Neural progenitor cell (in vitro differentiated cells): ENCODE measurements around the gene HOGA1. TPM values are rescaled to one million over a fixed set of nuclear protein-coding genes. Genes with fewer than 3 reads are reported as not detected.
"Not testable (repeated sequence)": the region's sequence is repeated elsewhere in the genome, so short reads cannot be mapped to it uniquely, and the experiment has no call there.

Source experiments
- DNase-seq: peaks from one replicate; pipeline ENCODE4 v3.0.0-alpha.2; 2016; ENCODE audit warnings: low spot score
- H2AFZ ChIP-seq: fragments of 200-600 bp; sonication (generic); replicated peaks from 2 replicates; pipeline ENCODE4 v1.6.1; 2016; ENCODE audit warnings: antibody characterized with exemption
- H3F3A ChIP-seq: fragments of 200-600 bp; sonication (generic); 2 replicates; pipeline ENCODE4 v1.6.1; 2016; ENCODE audit warnings: antibody characterized with exemption, low read depth
- H3K27ac ChIP-seq: fragments of 200-600 bp; sonication (generic); 2 replicates; pipeline ENCODE4 v1.5.1; 2016; ENCODE audit warnings: mild to moderate bottlenecking
- H3K27me3 ChIP-seq: fragments of 200-600 bp; sonication (generic); 2 replicates; pipeline ENCODE4 v1.6.1; 2016; ENCODE audit warnings: mild to moderate bottlenecking, moderate library complexity
- H3K36me3 ChIP-seq: fragments of 200-600 bp; sonication (generic); 2 replicates; pipeline ENCODE4 v1.5.1; 2016
- H3K4me1 ChIP-seq: fragments of 200-600 bp; sonication (generic); 2 replicates; pipeline ENCODE4 v1.6.1; 2016; ENCODE audit warnings: mixed run types
- H3K4me2 ChIP-seq: fragments of 200-600 bp; sonication (generic); 2 replicates; pipeline ENCODE4 v1.6.1; 2016
- H3K4me3 ChIP-seq: fragments of 200-600 bp; sonication (generic); 2 replicates; pipeline ENCODE4 v1.5.1; 2016
- H3K79me2 ChIP-seq: fragments of 200-600 bp; sonication (generic); 2 replicates; pipeline ENCODE4 v1.6.1; 2016; ENCODE audit warnings: low read depth
- H3K9ac ChIP-seq: fragments of 200-600 bp; sonication (generic); 2 replicates; pipeline ENCODE4 v1.6.1; 2016
- H3K9me3 ChIP-seq: fragments of 200-600 bp; sonication (generic); 2 replicates; pipeline ENCODE4 v1.5.1; 2016; ENCODE audit warnings: low read depth
- H4K20me1 ChIP-seq: fragments of 200-600 bp; sonication (generic); 2 replicates; pipeline ENCODE4 v1.6.1; 2016; ENCODE audit warnings: low read depth
- H3K27ac Mint-ChIP-seq: 3 replicates; pipeline ENCODE4 v1.8.0; 2021; ENCODE audit warnings: mixed read lengths
- H3K27me3 Mint-ChIP-seq: 2 replicates; pipeline ENCODE4 v1.8.0; 2022; ENCODE audit warnings: low read depth, mild to moderate bottlenecking, inconsistent platforms, moderate library complexity, mixed read lengths; ENCODE audit not compliant: insufficient read depth
- H3K36me3 Mint-ChIP-seq: 3 replicates; pipeline ENCODE4 v1.8.0; 2021; ENCODE audit warnings: mixed read lengths
- H3K4me1 Mint-ChIP-seq: 3 replicates; pipeline ENCODE4 v1.8.0; 2021; ENCODE audit warnings: mixed read lengths
- H3K4me3 Mint-ChIP-seq: 3 replicates; pipeline ENCODE4 v1.8.0; 2021; ENCODE audit warnings: mild to moderate bottlenecking, moderate library complexity, mixed read lengths
- H3K9me3 Mint-ChIP-seq: 3 replicates; pipeline ENCODE4 v1.8.0; 2020; ENCODE audit warnings: mixed read lengths
- CTCF ChIP-seq: fragments of 200-600 bp; sonication (generic); IDR thresholded peaks from 2 replicates; pipeline ENCODE4 v1.5.1; 2017; ENCODE audit warnings: antibody characterized with exemption, mild to moderate bottlenecking
- EZH2 ChIP-seq: fragments of 200-600 bp; sonication (generic); IDR thresholded peaks from 2 replicates; pipeline ENCODE4 v1.6.1; 2017; ENCODE audit warnings: antibody characterized with exemption, mild to moderate bottlenecking, moderate library complexity
- EZH2phosphoT487 ChIP-seq: fragments of 200-600 bp; sonication (generic); IDR thresholded peaks from 2 replicates; pipeline ENCODE4 v1.6.1; 2017; ENCODE audit warnings: antibody characterized with exemption
- total RNA-seq: library from RNA; depleted of rRNA; stranded (reverse); fragments of >200 nt; gene quantifications from 2 replicates; pipeline ENCODE4 v1.2.3, GENCODE V29; 2015; ENCODE audit warnings: low replicate concordance

Gene HOGA1
- total RNA-seq, 1 donor from 2014 or later = 0.17 TPM

- Histone ChIP-seq H3F3A (peaks cover 32% of the 10 kb centered on the region), H3K4me1 (peaks cover 39% of the 10 kb centered on the region), H3K36me3 (no peaks in the 10 kb centered on the region), H2AFZ (no peak overlapping the region), H3K9me3 (no peaks in the 10 kb centered on the region), H3K27ac (no peak overlapping the region), H3K4me2 (no peak overlapping the region), H3K27me3 (no peaks in the 10 kb centered on the region), H4K20me1 (no peaks in the 10 kb centered on the region), H3K9ac (no peak overlapping the region), H3K79me2 (no peaks in the 10 kb centered on the region), H3K4me3 (no peak overlapping the region)
- Mint-ChIP-seq H3K27ac (no peak overlapping the region), H3K4me3 (no peak overlapping the region), H3K36me3 (no peaks in the 10 kb centered on the region), H3K9me3 (peaks cover 8% of the 10 kb centered on the region), H3K4me1 (peaks cover 54% of the 10 kb centered on the region), H3K27me3 (peaks cover 6% of the 10 kb centered on the region)
- DNase-seq = no peak
- no peak for TF ChIP-seq EZH2phosphoT487
- TF ChIP-seq EZH2 = no peak
- TF ChIP-seq CTCF = no peak
Measured at GRCh38 chr10:97551271-97551670, 32.9 kb upstream of the HOGA1 start.

DNA sequence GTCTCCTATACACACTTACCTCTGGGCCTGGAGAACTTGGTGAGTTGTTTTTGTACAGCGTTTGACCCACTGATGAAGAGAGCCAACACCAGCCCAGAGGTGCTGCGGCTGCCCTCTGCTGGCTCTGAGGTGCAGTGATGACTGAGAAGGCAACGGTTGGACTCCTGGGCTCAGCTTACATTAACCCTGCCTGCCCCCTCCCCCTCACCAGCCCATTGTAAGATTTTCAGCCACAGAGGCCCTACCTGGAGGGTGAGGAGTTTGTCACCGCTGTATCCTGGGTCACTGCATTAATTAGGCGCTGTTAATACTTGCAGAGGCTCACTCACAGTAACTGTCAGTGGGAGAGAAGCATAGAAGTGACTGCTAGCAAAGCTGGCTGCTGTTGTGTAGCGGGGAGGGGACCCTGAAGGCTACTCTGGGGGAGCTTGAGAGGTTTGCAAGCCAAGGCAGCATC, 30.6 kb upstream of the HOGA1 start:
- Histone ChIP-seq H3K4me2 (peak overlapping the region; percentile 70), H3K9ac (no peak overlapping the region), H3K4me3 (no peak overlapping the region), H3K27me3 (no peaks in the 10 kb centered on the region), H3K9me3 (no peaks in the 10 kb centered on the region), H3K36me3 (no peaks in the 10 kb centered on the region), H3F3A (peaks cover 32% of the 10 kb centered on the region), H3K4me1 (peaks cover 35% of the 10 kb centered on the region), H4K20me1 (no peaks in the 10 kb centered on the region), H3K27ac (no peak overlapping the region), H2AFZ (peak overlapping the region; percentile 54), H3K79me2 (no peaks in the 10 kb centered on the region)
- DNase-seq = peak; percentile 88
- Mint-ChIP-seq H3K4me1 (peaks cover 33% of the 10 kb centered on the region), H3K27me3 (peaks cover 4% of the 10 kb centered on the region), H3K4me3 (peak overlapping the region; percentile 41), H3K9me3 (peaks cover 8% of the 10 kb centered on the region), H3K36me3 (no peaks in the 10 kb centered on the region), H3K27ac (peak overlapping the region; percentile 81)
- no peak for TF ChIP-seq EZH2
- peak; percentile 86 for TF ChIP-seq CTCF

DNA sequence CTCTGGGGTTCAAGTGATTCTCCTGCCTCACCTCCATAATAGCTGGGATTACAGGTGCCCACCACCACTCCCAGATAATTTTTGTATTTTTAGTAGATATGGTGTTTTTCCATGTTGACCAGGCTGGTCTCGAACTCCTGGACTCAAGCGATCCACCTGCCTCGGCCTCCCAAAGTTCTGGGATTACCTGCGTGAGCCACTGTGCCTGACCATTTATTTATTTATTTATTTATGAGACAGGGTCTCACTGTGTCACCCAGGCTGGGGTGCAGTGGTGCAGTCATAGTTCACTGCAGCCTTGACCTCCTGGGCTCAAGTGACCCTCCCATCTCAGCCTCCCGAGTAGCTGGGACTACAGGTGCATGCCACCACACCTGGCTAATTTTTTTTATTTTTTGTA, 29.9 kb upstream of the HOGA1 start:
- H3K9me3 Mint-ChIP-seq, H3K27ac ChIP-seq, H3K27ac Mint-ChIP-seq, DNase-seq, H3K79me2 ChIP-seq, H4K20me1 ChIP-seq, H3K36me3 Mint-ChIP-seq, H3K4me3 ChIP-seq, H3K27me3 Mint-ChIP-seq, H3K27me3 ChIP-seq, H3K9me3 ChIP-seq, H2AFZ ChIP-seq, H3K36me3 ChIP-seq, H3K4me2 ChIP-seq, H3K9ac ChIP-seq, H3K4me3 Mint-ChIP-seq: not testable (repeated sequence)
- Histone ChIP-seq H3K4me1 (peaks cover 29% of the 10 kb centered on the region), H3F3A (peaks cover 25% of the 10 kb centered on the region)
- H3K4me1 Mint-ChIP-seq = peaks cover 29% of the 10 kb centered on the region

GRCh38 chr10:97555541-97555940, 28.6 kb upstream of the HOGA1 start:
- H3K4me2 ChIP-seq, H3K9ac ChIP-seq, H3K9me3 Mint-ChIP-seq, H3K27me3 Mint-ChIP-seq, H3K27ac Mint-ChIP-seq, H3K4me3 ChIP-seq, H3K27me3 ChIP-seq, H3K36me3 ChIP-seq, H3K27ac ChIP-seq, H4K20me1 ChIP-seq, DNase-seq, H2AFZ ChIP-seq, H3K9me3 ChIP-seq, H3K36me3 Mint-ChIP-seq, H3K79me2 ChIP-seq, H3K4me3 Mint-ChIP-seq: not testable (repeated sequence)
- H3F3A ChIP-seq = peaks cover 13% of the 10 kb centered on the region
- H3K4me1 Mint-ChIP-seq = peaks cover 17% of the 10 kb centered on the region
- H3K4me1 ChIP-seq = peaks cover 17% of the 10 kb centered on the region

DNA sequence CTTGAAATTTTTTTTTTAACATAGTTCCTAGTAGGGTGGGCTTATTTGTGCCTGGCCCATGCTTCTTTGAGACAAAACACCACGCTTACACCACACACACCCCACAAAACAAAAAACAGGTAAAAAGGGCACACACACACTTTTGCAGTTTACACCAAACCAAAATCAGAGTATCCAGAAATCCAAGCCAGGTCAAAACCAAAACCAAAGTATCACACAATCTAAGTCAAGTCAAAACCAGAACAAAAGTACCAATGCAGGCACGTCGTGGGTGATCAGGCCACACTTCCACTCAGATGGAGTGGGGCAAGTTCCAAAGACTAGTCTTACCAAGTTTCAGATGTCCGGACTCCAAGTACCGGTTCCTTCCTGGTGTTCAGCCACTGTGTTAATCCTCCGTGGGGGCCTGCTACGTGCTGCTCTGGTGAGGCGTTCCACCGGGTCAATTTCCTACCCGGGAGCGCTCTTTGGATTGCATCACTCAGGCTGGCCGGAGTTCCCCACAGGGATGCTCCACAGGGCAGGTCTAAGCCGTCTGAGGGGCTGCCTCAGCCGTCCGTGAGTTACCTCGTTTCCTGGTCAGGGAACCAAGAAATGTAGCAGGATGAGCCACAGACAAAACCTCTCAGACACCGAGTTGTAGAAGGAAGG, 23.3 kb upstream of the HOGA1 start:
- H3K27ac Mint-ChIP-seq = peak overlapping the region; percentile 30
- not testable (repeated sequence) for H3K27me3 Mint-ChIP-seq, H3K4me2 ChIP-seq, DNase-seq, H3K4me3 Mint-ChIP-seq, H3K79me2 ChIP-seq, H3K9ac ChIP-seq, H2AFZ ChIP-seq, H3K4me3 ChIP-seq, H3K36me3 Mint-ChIP-seq, H3K4me1 ChIP-seq, H3K9me3 Mint-ChIP-seq, H3K27me3 ChIP-seq, H3K9me3 ChIP-seq, H3F3A ChIP-seq, H4K20me1 ChIP-seq, H3K4me1 Mint-ChIP-seq, H3K27ac ChIP-seq, H3K36me3 ChIP-seq

DNA sequence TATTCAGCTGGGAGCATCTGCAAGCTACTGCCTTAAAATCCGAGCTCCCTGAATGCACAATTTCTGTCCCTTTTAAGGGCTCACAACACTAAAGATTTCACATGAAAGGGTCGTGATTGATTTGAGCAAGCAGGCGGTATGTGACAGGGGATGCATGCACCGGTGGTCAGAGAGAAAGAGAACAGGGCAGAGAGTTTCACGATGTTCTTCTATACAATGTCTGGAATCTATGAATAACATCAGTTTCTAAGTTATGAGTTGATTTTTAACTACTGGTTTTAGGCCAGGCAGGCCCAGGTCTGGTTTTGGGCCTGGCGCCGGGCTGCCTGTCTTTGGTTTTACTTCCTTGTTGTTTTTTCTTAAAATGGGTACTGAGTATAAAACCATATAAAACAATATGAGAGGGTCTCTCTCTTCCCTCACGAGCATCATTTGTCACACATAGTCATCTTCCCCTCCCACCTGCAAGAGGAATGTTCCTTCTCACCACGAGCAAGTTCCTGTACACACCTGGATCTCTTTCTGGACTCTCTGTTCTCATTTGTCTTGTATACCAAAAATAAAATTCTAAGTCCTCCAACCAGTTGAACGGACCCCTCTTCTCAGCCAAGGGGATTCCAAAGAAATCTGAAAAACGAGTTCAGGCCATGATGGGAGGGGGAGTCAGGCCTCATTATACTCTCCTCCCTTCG, 22.7 kb upstream of the HOGA1 start:
- not testable (repeated sequence) for H3K9ac ChIP-seq, H3K36me3 ChIP-seq, H3K27me3 ChIP-seq, H3K36me3 Mint-ChIP-seq, H3F3A ChIP-seq, H3K4me1 Mint-ChIP-seq, H3K27me3 Mint-ChIP-seq, H3K79me2 ChIP-seq, H3K4me1 ChIP-seq, H3K27ac ChIP-seq, H3K27ac Mint-ChIP-seq, DNase-seq, H4K20me1 ChIP-seq, H3K4me3 ChIP-seq, H3K4me2 ChIP-seq, H2AFZ ChIP-seq, H3K9me3 Mint-ChIP-seq, H3K4me3 Mint-ChIP-seq, H3K9me3 ChIP-seq
